Stomach (tissue), 9 donors: Measurements from ENCODE around the gene RPS2. TPM values are rescaled to one million over a fixed set of nuclear protein-coding genes. Genes with fewer than 3 reads are reported as not detected.

ENCODE experiments used
- DNase-seq, 2 donors: peaks; one replicate each; pipeline versions ENCODE4 v3.0.0 to v3.0.0-alpha.2; 2013 to 2019
- H3K27ac ChIP-seq, 5 donors: fragments of 200-600 bp in 4 of 5; sonication (generic) in 4 of 5; one replicate each; pipeline ENCODE4 v1.5.1; 2013 to 2019; ENCODE audit warnings: mild to moderate bottlenecking in 1 of 5, moderate library complexity in 1 of 5
- H3K27me3 ChIP-seq, 3 donors: fragments of 200-600 bp; sonication (generic); one replicate each; pipeline ENCODE4 v1.5.1; 2017 to 2019; ENCODE audit warnings: mixed run types in 1 of 3
- H3K36me3 ChIP-seq, 4 donors: fragments of 200-600 bp; sonication (generic); 1 replicate in 3 of 4; 2 replicates in 1 of 4; pipeline ENCODE4 v1.5.1; 2016 to 2019
- H3K4me1 ChIP-seq, 4 donors: fragments of 200-600 bp; sonication (generic); one replicate each; pipeline ENCODE4 v1.5.1; 2016 to 2019
- H3K4me3 ChIP-seq, 4 donors: fragments of 200-600 bp; sonication (generic) in 3 of 4; one replicate each; pipeline ENCODE4 v1.5.1; 2016 to 2019; ENCODE audit warnings: mild to moderate bottlenecking in 1 of 4
- H3K9me3 ChIP-seq, 4 donors: fragments of 200-600 bp; sonication (generic); one replicate each; pipeline ENCODE4 v1.5.1; 2016 to 2019
- CTCF ChIP-seq, 7 experiments: fragments of 450-650 bp in 4 of 7; fragments of 200-600 bp in 3 of 7; sonication (generic) in 3 of 7; IDR thresholded peaks; one replicate each; pipeline ENCODE4 v1.5.1; 2016 to 2019; ENCODE audit warnings: antibody characterized with exemption in 7 of 7, control low read depth in 2 of 7, mild to moderate bottlenecking in 1 of 7
- EP300 ChIP-seq: sonication (generic); formaldehyde crosslinking; IDR thresholded peaks from one replicate; pipeline ENCODE4 v1.6.1; 2017; ENCODE audit warnings: antibody characterized with exemption
- POLR2A ChIP-seq, 4 donors: fragments of 450-650 bp; IDR thresholded peaks; one replicate each; pipeline ENCODE4 v1.6.1; 2016; ENCODE audit warnings: antibody characterized with exemption in 4 of 4, control low read depth in 2 of 4, mild to moderate bottlenecking in 1 of 4, moderate library complexity in 1 of 4
- POLR2AphosphoS5 ChIP-seq, 3 donors: sonication (generic); formaldehyde crosslinking; IDR thresholded peaks; one replicate each; pipeline ENCODE4 v1.6.1; 2016; ENCODE audit warnings: antibody characterized with exemption in 3 of 3
- WGBS, 5 donors: extraction: QIAGEN DNeasy Blood & Tissue Kit in 3 of 5; methylation state at CpG; one replicate each; pipeline versions ENCODE4 v1.1.5 to v1.1.7; 2013 to 2018; 5-methylcytosine and 5-hydroxymethylcytosine counted together
- intact Hi-C: fragments of 100-400 bp; cut with DNase I; formaldehyde crosslinking; loops from one replicate; pipeline ENCODE4 v1.15.1; 2023; ENCODE audit warnings: low total_unique reads
- polyA plus RNA-seq, 3 donors: library from polyadenylated mRNA; stranded (reverse); fragments of 200-250 nt; gene quantifications; one replicate each; pipeline ENCODE4 v1.2.3, GENCODE V29; 2013
- total RNA-seq, 5 donors: library from RNA; depleted of rRNA; stranded (reverse); fragments of >200 nt; gene quantifications; one replicate each; pipeline versions ENCODE4 v1.1.0 to v1.2.3, GENCODE V29; 2014 to 2016
- donor health status: healthy with polysubstance abuse.
- donor health status: Bipolar disorder and iron deficiency.
- donor health status: healthy.

The RPS2 gene
- total and polyA plus RNA-seq, 8 donors, result 997 to 4,842 (median 2,511) TPM

GRCh38 chr16:1980030-1980769 is 15.6 kb upstream of the RPS2 start:
- intact Hi-C loops, result no loop called here
- peaks cover 4 to 82% (median 36%) of the 10 kb centered on the region in 3 donors for H3K27me3 ChIP-seq
- peak overlapping the region in 2 of 4 donors; percentile 41 to 51 for H3K4me3 ChIP-seq
- no peak for TF ChIP-seq EP300
- TF ChIP-seq CTCF (IDR thresholded peaks at IDR 0.05), result no peak
- no peak for TF ChIP-seq POLR2AphosphoS5 (IDR thresholded peaks at IDR 0.05)
- TF ChIP-seq POLR2A (IDR thresholded peaks at IDR 0.05), result no peak
- peaks cover 30 to 70% (median 57%) of the 10 kb centered on the region in 4 donors for H3K4me1 ChIP-seq
- peaks cover 31 to 38% (median 38%) of the 10 kb centered on the region in 4 donors for H3K36me3 ChIP-seq
- H3K27ac ChIP-seq, result peak overlapping the region; percentile 72 to 83 (median 76)
- peak; percentile 44 to 67 for DNase-seq
- no peaks in the 10 kb centered on the region for H3K9me3 ChIP-seq
- 3 to 10% (median 4%) methylated on average over 21 to 53 of the region's 53 CpGs for WGBS, 5 donors

- peak; percentile 93 for DNase-seq
- Histone ChIP-seq H3K27ac (peak overlapping the region; percentile 72 to 83 (median 76)), H3K36me3 (peaks cover 38 to 45% (median 45%) of the 10 kb centered on the region in 4 donors), H3K9me3 (no peaks in the 10 kb centered on the region), H3K4me3 (peak overlapping the region; percentile 31 to 51 (median 38)), H3K27me3 (peaks cover 4 to 89% (median 36%) of the 10 kb centered on the region in 3 donors), H3K4me1 (peaks cover 22 to 62% (median 50%) of the 10 kb centered on the region in 4 donors)
- intact Hi-C loops, result no loop called here
- 9 to 15% (median 13%) methylated on average over 3 to 70 of the region's 70 CpGs for WGBS, 5 donors
- TF ChIP-seq POLR2AphosphoS5 (IDR thresholded peaks at IDR 0.05) (peak in 2 of 3 donors; percentile 79 to 88), CTCF (IDR thresholded peaks at IDR 0.05) (no peak)
Observed at GRCh38 chr16:1979271-1980029, 14.8 kb upstream of the RPS2 start.

GRCh38 chr16:1978476-1979120 is 14.0 kb upstream of the RPS2 start:
- Histone ChIP-seq H3K36me3 (peaks cover 43 to 53% (median 52%) of the 10 kb centered on the region in 4 donors), H3K4me1 (peaks cover 22 to 63% (median 52%) of the 10 kb centered on the region in 4 donors), H3K9me3 (no peaks in the 10 kb centered on the region), H3K4me3 (peak overlapping the region; percentile 31 to 51 (median 38)), H3K27ac (peak overlapping the region; percentile 46 to 83 (median 76)), H3K27me3 (peaks cover 4 to 94% (median 36%) of the 10 kb centered on the region in 3 donors)
- no peak for DNase-seq
- TF ChIP-seq CTCF (IDR thresholded peaks at IDR 0.05), result no peak
- TF ChIP-seq EP300, result no peak
- no peak for TF ChIP-seq POLR2AphosphoS5 (IDR thresholded peaks at IDR 0.05)
- TF ChIP-seq POLR2A (IDR thresholded peaks at IDR 0.05), result no peak
- intact Hi-C loops, result no loop called here
- 49 to 69% (median 60%) methylated on average over 20 to 37 of the region's 37 CpGs for WGBS, 5 donors

GRCh38 chr16:1977875-1978268 is 13.2 kb upstream of the RPS2 start:
- WGBS, 5 donors, result 80 to 96% (median 95%) methylated on average over 2 to 18 of the region's 18 CpGs
- TF ChIP-seq POLR2A (IDR thresholded peaks at IDR 0.05) (no peak), EP300 (no peak), POLR2AphosphoS5 (IDR thresholded peaks at IDR 0.05) (no peak), CTCF (IDR thresholded peaks at IDR 0.05) (no peak)
- H3K4me3 ChIP-seq, result no peak overlapping the region
- H3K27ac ChIP-seq, result no peak overlapping the region
- peaks cover 43 to 53% (median 52%) of the 10 kb centered on the region in 4 donors for H3K36me3 ChIP-seq
- H3K27me3 ChIP-seq, result peaks cover 4 to 88% (median 36%) of the 10 kb centered on the region in 3 donors
- H3K9me3 ChIP-seq, result no peaks in the 10 kb centered on the region
- peaks cover 22 to 63% (median 52%) of the 10 kb centered on the region in 4 donors for H3K4me1 ChIP-seq
- intact Hi-C loops, result no loop called here
- no peak for DNase-seq
